Measurements from ENCODE around the gene TRMT11. TPM values are rescaled to one million over a fixed set of nuclear protein-coding genes. Genes with fewer than 3 reads are reported as not detected.

Gene TRMT11
- total RNA-seq, 2 experiments from 2014 or later, result 21.6 to 22.5 TPM

DNA sequence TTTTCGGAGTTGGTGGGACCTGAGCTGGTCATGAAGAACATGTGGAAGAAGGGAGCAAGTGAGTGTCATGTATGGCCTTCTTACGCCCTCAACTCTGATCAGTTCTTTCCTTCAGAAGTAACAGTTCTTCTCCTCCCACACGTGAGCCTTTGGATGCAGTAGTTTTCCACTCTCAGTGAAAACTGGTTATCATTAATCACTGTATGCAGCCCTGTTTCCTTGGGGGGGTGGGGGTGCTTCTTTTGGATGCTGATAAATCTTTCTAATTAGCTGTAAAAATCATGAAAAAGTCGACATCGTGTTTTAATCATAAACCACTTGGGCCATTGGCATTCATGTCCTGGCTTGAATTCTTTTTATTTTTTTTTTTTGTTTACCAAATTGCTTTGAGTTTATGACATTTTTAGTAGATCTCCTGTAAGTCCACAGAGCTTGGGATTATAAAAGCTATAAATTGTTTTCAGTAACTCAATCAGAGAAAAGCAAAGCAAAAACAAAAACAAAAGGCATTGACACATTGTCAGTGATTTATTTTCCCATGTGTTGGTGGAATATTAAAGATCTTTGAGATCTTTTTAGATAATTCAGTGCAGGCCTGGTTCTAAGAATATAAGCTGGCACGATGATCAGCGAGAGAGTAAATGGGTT lies 84.8 kb downstream of the TRMT11 start:
- POLR2A ChIA-PET, result no interaction called here
- Histone ChIP-seq H3K4me1 (ENCODE audit: insufficient read depth, low read length) (no peaks in the 10 kb centered on the region), H3K27me3 (ENCODE audit: control insufficient read depth in 1 of 2, insufficient read depth in 2 of 2, low read length in 2 of 2) (no peaks in the 10 kb centered on the region), H3K36me3 (ENCODE audit: insufficient read depth, low read length) (no peaks in the 10 kb centered on the region), H3K27ac (ENCODE audit: low read depth in 1 of 2, low read length in 2 of 2) (no peak overlapping the region), H3K4me3 (ENCODE audit: low read length) (no peak overlapping the region), H3K9me3 (ENCODE audit: control insufficient read depth in 1 of 2, insufficient read depth in 1 of 2, low read length in 2 of 2) (no peaks in the 10 kb centered on the region)
- CTCF ChIA-PET, result no interaction called here
- Mint-ChIP-seq H3K36me3 (ENCODE audit: low read depth) (peaks cover 30% of the 10 kb centered on the region), H3K4me3 (no peak overlapping the region), H3K27ac (no peak overlapping the region), H3K27me3 (no peaks in the 10 kb centered on the region), H3K9me3 (no peaks in the 10 kb centered on the region), H3K4me1 (ENCODE audit: low read depth) (no peaks in the 10 kb centered on the region)
- DNase-seq (no peak), ATAC-seq (ENCODE audit: poor library complexity) (no peak)
- intact Hi-C loops (cut with DNase I, micrococcal nuclease), result no loop called here
- TF ChIP-seq, protein P1, sequence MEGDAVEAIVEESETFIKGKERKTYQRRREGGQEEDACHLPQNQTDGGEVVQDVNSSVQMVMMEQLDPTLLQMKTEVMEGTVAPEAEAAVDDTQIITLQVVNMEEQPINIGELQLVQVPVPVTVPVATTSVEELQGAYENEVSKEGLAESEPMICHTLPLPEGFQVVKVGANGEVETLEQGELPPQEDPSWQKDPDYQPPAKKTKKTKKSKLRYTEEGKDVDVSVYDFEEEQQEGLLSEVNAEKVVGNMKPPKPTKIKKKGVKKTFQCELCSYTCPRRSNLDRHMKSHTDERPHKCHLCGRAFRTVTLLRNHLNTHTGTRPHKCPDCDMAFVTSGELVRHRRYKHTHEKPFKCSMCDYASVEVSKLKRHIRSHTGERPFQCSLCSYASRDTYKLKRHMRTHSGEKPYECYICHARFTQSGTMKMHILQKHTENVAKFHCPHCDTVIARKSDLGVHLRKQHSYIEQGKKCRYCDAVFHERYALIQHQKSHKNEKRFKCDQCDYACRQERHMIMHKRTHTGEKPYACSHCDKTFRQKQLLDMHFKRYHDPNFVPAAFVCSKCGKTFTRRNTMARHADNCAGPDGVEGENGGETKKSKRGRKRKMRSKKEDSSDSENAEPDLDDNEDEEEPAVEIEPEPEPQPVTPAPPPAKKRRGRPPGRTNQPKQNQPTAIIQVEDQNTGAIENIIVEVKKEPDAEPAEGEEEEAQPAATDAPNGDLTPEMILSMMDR (IDR thresholded peaks at IDR 0.05), result no peak

DNA sequence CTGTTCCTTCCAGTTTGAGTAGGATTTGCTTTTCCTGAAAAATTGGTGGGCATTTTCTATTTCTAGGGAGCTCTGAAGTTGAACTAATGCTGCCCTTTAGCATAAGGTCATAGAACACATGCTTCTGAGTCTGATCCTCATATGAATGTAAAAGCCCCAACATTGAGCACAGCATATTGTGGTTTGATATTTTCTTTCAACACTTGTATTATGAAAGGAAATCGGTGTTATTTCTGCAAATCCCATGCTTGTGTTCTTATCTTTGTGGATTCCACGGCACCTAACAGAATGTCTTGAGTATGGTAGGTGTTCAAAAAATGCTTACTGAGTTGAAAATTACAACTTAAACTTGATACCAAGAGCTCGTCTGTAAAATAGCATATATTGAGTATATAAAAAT lies 85.8 kb downstream of the TRMT11 start:
- CTCF ChIA-PET, result interaction anchor here (0.9 kb wide), 1 partner anchor 18 kb away, joined by 4 read pairs; no protein-coding TSS in a partner anchor
- Histone ChIP-seq H3K4me1 (ENCODE audit: insufficient read depth, low read length) (no peaks in the 10 kb centered on the region), H3K4me3 (ENCODE audit: low read length) (no peak overlapping the region), H3K36me3 (ENCODE audit: insufficient read depth, low read length) (no peaks in the 10 kb centered on the region), H3K9me3 (ENCODE audit: control insufficient read depth in 1 of 2, insufficient read depth in 1 of 2, low read length in 2 of 2) (no peaks in the 10 kb centered on the region), H3K27me3 (ENCODE audit: control insufficient read depth in 1 of 2, insufficient read depth in 2 of 2, low read length in 2 of 2) (no peaks in the 10 kb centered on the region), H3K27ac (ENCODE audit: low read depth in 1 of 2, low read length in 2 of 2) (no peak overlapping the region)
- no peaks in the 10 kb centered on the region for H3K4me1 Mint-ChIP-seq (ENCODE audit: low read depth)
- intact Hi-C loops (cut with DNase I, micrococcal nuclease), result no loop called here
- ATAC-seq (ENCODE audit: poor library complexity), result no peak
- no peaks in the 10 kb centered on the region for H3K27me3 Mint-ChIP-seq
- TF ChIP-seq, protein P1 (IDR thresholded peaks at IDR 0.05), result no peak
- peaks cover 24% of the 10 kb centered on the region for H3K36me3 Mint-ChIP-seq (ENCODE audit: low read depth)
- H3K9me3 Mint-ChIP-seq, result no peaks in the 10 kb centered on the region
- no peak overlapping the region for H3K27ac Mint-ChIP-seq
- DNase-seq, result no peak
- POLR2A ChIA-PET, result no interaction called here
- H3K4me3 Mint-ChIP-seq, result no peak overlapping the region

DNA sequence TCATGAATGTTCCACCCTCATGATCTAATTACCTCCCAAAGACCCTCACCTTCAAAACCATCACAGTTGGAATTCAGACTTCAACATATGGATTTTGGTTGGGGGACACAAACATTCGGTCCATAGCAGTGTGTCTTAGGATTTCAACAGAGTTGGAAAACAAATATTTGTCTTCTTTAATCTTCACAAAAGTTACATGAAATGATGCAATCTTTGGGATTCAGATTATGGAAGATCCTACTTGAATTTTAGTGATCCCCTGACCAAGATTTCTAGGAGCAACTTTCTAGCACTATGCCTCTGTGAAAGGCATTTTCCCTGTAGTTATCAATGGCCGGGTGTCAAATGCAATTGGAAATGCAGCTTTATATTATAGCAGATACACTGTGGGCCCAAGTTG lies 86.5 kb downstream of the TRMT11 start:
- no peaks in the 10 kb centered on the region for H3K27me3 ChIP-seq (ENCODE audit: control insufficient read depth in 1 of 2, insufficient read depth in 2 of 2, low read length in 2 of 2)
- POLR2A ChIA-PET, result no interaction called here
- Mint-ChIP-seq H3K27ac (no peak overlapping the region), H3K27me3 (no peaks in the 10 kb centered on the region), H3K4me1 (ENCODE audit: low read depth) (no peaks in the 10 kb centered on the region), H3K4me3 (no peak overlapping the region), H3K36me3 (ENCODE audit: low read depth) (peaks cover 22% of the 10 kb centered on the region), H3K9me3 (no peaks in the 10 kb centered on the region)
- intact Hi-C loops (cut with DNase I, micrococcal nuclease), result no loop called here
- no peaks in the 10 kb centered on the region for H3K4me1 ChIP-seq (ENCODE audit: insufficient read depth, low read length)
- ATAC-seq (ENCODE audit: poor library complexity), result no peak
- H3K27ac ChIP-seq (ENCODE audit: low read depth in 1 of 2, low read length in 2 of 2), result no peak overlapping the region
- H3K9me3 ChIP-seq (ENCODE audit: control insufficient read depth in 1 of 2, insufficient read depth in 1 of 2, low read length in 2 of 2), result no peaks in the 10 kb centered on the region
- H3K4me3 ChIP-seq (ENCODE audit: low read length), result no peak overlapping the region
- TF ChIP-seq, protein P1 (IDR thresholded peaks at IDR 0.05), result no peak
- DNase-seq, result no peak
- CTCF ChIA-PET, result no interaction called here
- no peaks in the 10 kb centered on the region for H3K36me3 ChIP-seq (ENCODE audit: insufficient read depth, low read length)
